Astrocyte of the cerebellum (primary cell): ENCODE data around the gene NPVF.

Experiments
- DNase-seq: peaks from one replicate; pipeline ENCODE4 v3.0.0-alpha.2; 2011; ENCODE audit warnings: low read depth
- H3K4me3 ChIP-seq: 2 replicates; pipeline ENCODE4 v1.5.1; 2011; ENCODE audit warnings: mild to moderate bottlenecking, low read depth, low read length, moderate library complexity
- CTCF ChIP-seq: IDR thresholded peaks from 2 replicates; pipeline ENCODE4 v1.5.1; 2012; ENCODE audit warnings: low read length, low read depth, moderate library complexity, mild to moderate bottlenecking; ENCODE audit errors: missing control alignments
- in situ Hi-C: cut with HindIII; loops from 2 replicates; pipeline ENCODE4 v1.10.0; 2017; ENCODE audit warnings: low sequenced_read_pairs

Gene NPVF

GRCh38 chr7:25196132-25196896 lies 32.0 kb downstream of the NPVF start:
- in situ Hi-C loops = no loop called here
- H3K4me3 ChIP-seq = no peak overlapping the region
- DNase-seq = no peak
- TF ChIP-seq CTCF = no peak

GRCh38 chr7:25194036-25194435 lies 34.2 kb downstream of the NPVF start:
- in situ Hi-C loops = no loop called here
- no peak for TF ChIP-seq CTCF
- DNase-seq = no peak
- no peak overlapping the region for H3K4me3 ChIP-seq

GRCh38 chr7:25192043-25192442 lies 36.2 kb downstream of the NPVF start:
- in situ Hi-C loops = no loop called here
- DNase-seq = no peak
- no peak for TF ChIP-seq CTCF
- H3K4me3 ChIP-seq = no peak overlapping the region

GRCh38 chr7:25189197-25189596 lies 39.1 kb downstream of the NPVF start:
- TF ChIP-seq CTCF = no peak

GRCh38 chr7:25187932-25188331 lies 40.4 kb downstream of the NPVF start:
- TF ChIP-seq CTCF = no peak
- no peak overlapping the region for H3K4me3 ChIP-seq
- in situ Hi-C loops = no loop called here

More at GRCh38 chr7:25189197-25189596, 39.1 kb downstream of the NPVF start:
- H3K4me3 ChIP-seq = no peak overlapping the region
- in situ Hi-C loops = no loop called here
- DNase-seq = no peak

GRCh38 chr7:25186436-25186835 lies 41.9 kb downstream of the NPVF start:
- in situ Hi-C loops = no loop called here
- no peak for DNase-seq

More at GRCh38 chr7:25187932-25188331, 40.4 kb downstream of the NPVF start:
- no peak for DNase-seq

More at GRCh38 chr7:25186436-25186835, 41.9 kb downstream of the NPVF start:
- no peak for TF ChIP-seq CTCF
- H3K4me3 ChIP-seq = no peak overlapping the region
